Measurements from ENCODE around the gene SRBD1. TPM values are rescaled to one million over a fixed set of nuclear protein-coding genes. Genes with fewer than 3 reads are reported as not detected.

Gene SRBD1
- total RNA-seq, 1 experiment from 2014 or later: 19.8 TPM

- H3K79me2 ChIP-seq (ENCODE audit: low read length): no peaks in the 10 kb centered on the region
- DNase-seq (no peak), ATAC-seq (no peak)
- BruUV-seq (replicated peaks): no TSS peak
- peaks cover 18% of the 10 kb centered on the region; the same call in 1 of the 2 replicates for H3K4me1 ChIP-seq (ENCODE audit: insufficient read depth, low read length)
- intact Hi-C loops (cut with micrococcal nuclease): no loop called here
- H3K36me3 ChIP-seq (ENCODE audit: low read depth, low read length): peaks cover 11% of the 10 kb centered on the region; the same call in 1 of the 2 replicates
- no peaks in the 10 kb centered on the region for H3K9me3 ChIP-seq (ENCODE audit: low read length)
- no peaks in the 10 kb centered on the region for H3F3A ChIP-seq (ENCODE audit: low read length, unreplicated experiment)
- ChIA-PET CTCF (interaction anchor here (0.8 kb wide), 1 partner anchor 10 kb away, joined by 3 read pairs; no protein-coding TSS in a partner anchor), POLR2A (ENCODE audit: unreplicated experiment) (interaction anchor here (0.5 kb wide), 1 partner anchor 605 kb away, joined by 3 read pairs; no protein-coding TSS in a partner anchor)
- H3K27ac ChIP-seq (ENCODE audit: low read length): 0 out of 2 replicates have a peak overlapping the region, but pooled peaks have one; percentile 1
- H3K9me2 ChIP-seq (replicated peaks; ENCODE audit: low read length): no peaks in the 10 kb centered on the region
- no peak overlapping the region for H3K4me3 ChIP-seq (ENCODE audit: low read length)
- TF ChIP-seq EZH2phosphoT487 (IDR thresholded peaks at IDR 0.05; ENCODE audit: borderline replicate concordance, low read length): no peak
- TF ChIP-seq CTCF (conservative IDR thresholded peaks at IDR 0.05; ENCODE audit: low read depth, low read length): no peak
- TF ChIP-seq EZH2 (IDR thresholded peaks at IDR 0.05; ENCODE audit: low read length, unreplicated experiment): no peak
- no peaks in the 10 kb centered on the region for H3K27me3 ChIP-seq (ENCODE audit: low read length)
- no peaks in the 10 kb centered on the region for H4K20me1 ChIP-seq (ENCODE audit: low read length)
- no peak overlapping the region for H2AFZ ChIP-seq (ENCODE audit: low read length)
- H3K9ac ChIP-seq (ENCODE audit: low read length): no peak overlapping the region
- H3K4me2 ChIP-seq (ENCODE audit: low read length): no peak overlapping the region
Observed at GRCh38 chr2:45567288-45567963, 43.6 kb downstream of the SRBD1 start.

GRCh38 chr2:45559436-45559835, 51.6 kb downstream of the SRBD1 start:
- ATAC-seq (no peak), DNase-seq (no peak)
- Histone ChIP-seq H3K4me3 (ENCODE audit: low read length) (no peak overlapping the region), H3K79me2 (ENCODE audit: low read length) (no peaks in the 10 kb centered on the region), H3K9me3 (ENCODE audit: low read length) (no peaks in the 10 kb centered on the region), H4K20me1 (ENCODE audit: low read length) (no peaks in the 10 kb centered on the region), H3K27ac (ENCODE audit: low read length) (no peak overlapping the region), H3K9me2 (replicated peaks; ENCODE audit: low read length) (no peaks in the 10 kb centered on the region), H3K4me2 (ENCODE audit: low read length) (no peak overlapping the region), H3K36me3 (ENCODE audit: low read depth, low read length) (no peaks in the 10 kb centered on the region), H3K27me3 (ENCODE audit: low read length) (no peaks in the 10 kb centered on the region), H3K9ac (ENCODE audit: low read length) (no peak overlapping the region), H3K4me1 (ENCODE audit: insufficient read depth, low read length) (no peaks in the 10 kb centered on the region), H2AFZ (ENCODE audit: low read length) (no peak overlapping the region), H3F3A (ENCODE audit: low read length, unreplicated experiment) (no peaks in the 10 kb centered on the region)
- POLR2A ChIA-PET (ENCODE audit: unreplicated experiment): no interaction called here
- intact Hi-C loops (cut with micrococcal nuclease): no loop called here
- no peak for TF ChIP-seq EZH2 (IDR thresholded peaks at IDR 0.05; ENCODE audit: low read length, unreplicated experiment)
- no peak for TF ChIP-seq EZH2phosphoT487 (IDR thresholded peaks at IDR 0.05; ENCODE audit: borderline replicate concordance, low read length)
- TF ChIP-seq CTCF (conservative IDR thresholded peaks at IDR 0.05; ENCODE audit: low read depth, low read length): no peak
- CTCF ChIA-PET: no interaction called here
- BruUV-seq (replicated peaks): no TSS peak

- Histone ChIP-seq H3K36me3 (ENCODE audit: low read depth, low read length) (no peaks in the 10 kb centered on the region; the same call in 1 of the 2 replicates), H3K4me1 (ENCODE audit: insufficient read depth, low read length) (no peaks in the 10 kb centered on the region), H3F3A (ENCODE audit: low read length, unreplicated experiment) (no peaks in the 10 kb centered on the region), H3K9me2 (replicated peaks; ENCODE audit: low read length) (no peaks in the 10 kb centered on the region), H3K4me3 (ENCODE audit: low read length) (no peak overlapping the region), H4K20me1 (ENCODE audit: low read length) (no peaks in the 10 kb centered on the region), H3K79me2 (ENCODE audit: low read length) (no peaks in the 10 kb centered on the region), H3K27ac (ENCODE audit: low read length) (no peak overlapping the region), H3K9ac (ENCODE audit: low read length) (no peak overlapping the region), H3K9me3 (ENCODE audit: low read length) (no peaks in the 10 kb centered on the region), H2AFZ (ENCODE audit: low read length) (no peak overlapping the region), H3K27me3 (ENCODE audit: low read length) (no peaks in the 10 kb centered on the region), H3K4me2 (ENCODE audit: low read length) (no peak overlapping the region)
- TF ChIP-seq EZH2 (IDR thresholded peaks at IDR 0.05; ENCODE audit: low read length, unreplicated experiment) (no peak), CTCF (conservative IDR thresholded peaks at IDR 0.05; ENCODE audit: low read depth, low read length) (no peak), EZH2phosphoT487 (IDR thresholded peaks at IDR 0.05; ENCODE audit: borderline replicate concordance, low read length) (no peak)
- POLR2A ChIA-PET (ENCODE audit: unreplicated experiment): no interaction called here
- ATAC-seq (no peak), DNase-seq (peak; percentile 9)
- BruUV-seq (replicated peaks): no TSS peak
- intact Hi-C loops (cut with micrococcal nuclease): no loop called here
- CTCF ChIA-PET: no interaction called here
Observed at GRCh38 chr2:45554742-45555140, 56.3 kb downstream of the SRBD1 start.

Data from PC-3 (cell line).